Measurements from ENCODE around the gene ANO8. TPM values are rescaled to one million over a fixed set of nuclear protein-coding genes. Genes with fewer than 3 reads are reported as not detected.

The ANO8 gene
- total RNA-seq, 8 experiments from 2014 or later: 1.3 to 18.0 (median 10.8) TPM

- Histone ChIP-seq H3K27ac (no peak overlapping the region), H3K4me3 (no peak overlapping the region), H3K4me1 (replicated peaks in 1 of 2) (peaks cover 0 to 6% of the 10 kb centered on the region in 2 donors)
- 0 to 100% (median 84%) methylated on average over 1 to 3 of the region's 56 CpGs; no CpG with 5 or more reads in 6 of the 10 experiments for WGBS, 10 experiments
- in situ Hi-C loops (cut with MboI; ENCODE audit: low pct_unique_long_range_greater_than_20kb in 2 of 9, low sequenced_read_pairs in 9 of 9, unreplicated experiment in 9 of 9): no loop called here
- ATAC-seq (replicated peaks in 6 of 8): peak in 4 of 8 experiments; percentile 1 to 20 (median 9)
Observed at GRCh38 chr19:17323300-17323963, 11.2 kb downstream of the ANO8 start.

GRCh38 chr19:17322854-17323253, 11.8 kb downstream of the ANO8 start:
- peak in 2 of 8 experiments; percentile 6 to 19 for ATAC-seq (replicated peaks in 6 of 8)
- Histone ChIP-seq H3K4me3 (no peak overlapping the region), H3K27ac (no peak overlapping the region), H3K4me1 (replicated peaks in 1 of 2) (peaks cover 0 to under 1% of the 10 kb centered on the region in 2 donors)
- WGBS, 10 experiments: 20 to 100% (median 89%) methylated on average over 1 to 7 of the region's 10 CpGs; no CpG with 5 or more reads in 4 of the 10 experiments
- in situ Hi-C loops (cut with MboI; ENCODE audit: low pct_unique_long_range_greater_than_20kb in 2 of 9, low sequenced_read_pairs in 9 of 9, unreplicated experiment in 9 of 9): no loop called here

- ATAC-seq (replicated peaks in 6 of 8): peak in 4 of 8 experiments; percentile 8 to 13 (median 10)
- in situ Hi-C loops (cut with MboI; ENCODE audit: low pct_unique_long_range_greater_than_20kb in 2 of 9, low sequenced_read_pairs in 9 of 9, unreplicated experiment in 9 of 9): no loop called here
- Histone ChIP-seq H3K4me3 (no peak overlapping the region), H3K4me1 (replicated peaks in 1 of 2) (no peaks in the 10 kb centered on the region), H3K27ac (no peak overlapping the region)
- 86 to 100% (median 90%) methylated on average over 1 to 2 of the region's 19 CpGs; no CpG with 5 or more reads in 7 of the 10 experiments for WGBS, 10 experiments
Observed at GRCh38 chr19:17321655-17322489, 12.8 kb downstream of the ANO8 start.

- Histone ChIP-seq H3K27ac (no peak overlapping the region), H3K4me3 (no peak overlapping the region), H3K4me1 (replicated peaks in 1 of 2) (no peaks in the 10 kb centered on the region)
- ATAC-seq (replicated peaks in 6 of 8): peak in 2 of 8 experiments; percentile 1 to 5
- in situ Hi-C loops (cut with MboI; ENCODE audit: low pct_unique_long_range_greater_than_20kb in 2 of 9, low sequenced_read_pairs in 9 of 9, unreplicated experiment in 9 of 9): no loop called here
- WGBS, 10 experiments: no CpG with 5 or more reads among the region's 11 CpGs
Observed at GRCh38 chr19:17320435-17320834, 14.2 kb downstream of the ANO8 start.

- WGBS, 10 experiments: 85 to 96% methylated on average over 5 of the region's 40 CpGs; no CpG with 5 or more reads in 8 of the 10 experiments
- no peak for ATAC-seq (replicated peaks in 6 of 8)
- in situ Hi-C loops (cut with MboI; ENCODE audit: low pct_unique_long_range_greater_than_20kb in 2 of 9, low sequenced_read_pairs in 9 of 9, unreplicated experiment in 9 of 9): no loop called here
- Histone ChIP-seq H3K4me1 (replicated peaks in 1 of 2) (no peaks in the 10 kb centered on the region), H3K27ac (no peak overlapping the region), H3K4me3 (no peak overlapping the region)
Observed at GRCh38 chr19:17319473-17320238, 15.0 kb downstream of the ANO8 start.

- H3K27ac ChIP-seq: no peak overlapping the region
- no peak for ATAC-seq (replicated peaks in 6 of 8)
- H3K4me1 ChIP-seq (replicated peaks in 1 of 2): no peaks in the 10 kb centered on the region
- WGBS, 10 experiments: 70 to 83% methylated on average over 2 to 3 of the region's 6 CpGs; no CpG with 5 or more reads in 8 of the 10 experiments
- in situ Hi-C loops (cut with MboI; ENCODE audit: low pct_unique_long_range_greater_than_20kb in 2 of 9, low sequenced_read_pairs in 9 of 9, unreplicated experiment in 9 of 9): no loop called here
- no peak overlapping the region for H3K4me3 ChIP-seq
Observed at GRCh38 chr19:17318966-17319365, 15.7 kb downstream of the ANO8 start.

- in situ Hi-C loops (cut with MboI; ENCODE audit: low pct_unique_long_range_greater_than_20kb in 2 of 9, low sequenced_read_pairs in 9 of 9, unreplicated experiment in 9 of 9): no loop called here
- no peak overlapping the region for H3K27ac ChIP-seq
- no peak for ATAC-seq (replicated peaks in 6 of 8)
- H3K4me1 ChIP-seq (replicated peaks in 1 of 2): peaks cover 5 to 8% of the 10 kb centered on the region in 2 donors
- WGBS, 10 experiments: 95 to 100% (median 97%) methylated on average over 2 to 6 of the region's 19 CpGs; no CpG with 5 or more reads in 7 of the 10 experiments
- H3K4me3 ChIP-seq: no peak overlapping the region
Observed at GRCh38 chr19:17314007-17314593, 20.6 kb downstream of the ANO8 start.

- peaks cover 5 to 8% of the 10 kb centered on the region in 2 donors for H3K4me1 ChIP-seq (replicated peaks in 1 of 2)
- H3K4me3 ChIP-seq: no peak overlapping the region
- 40 to 100% (median 84%) methylated on average over 1 to 8 of the region's 20 CpGs; no CpG with 5 or more reads in 6 of the 10 experiments for WGBS, 10 experiments
- no peak overlapping the region for H3K27ac ChIP-seq
- in situ Hi-C loops (cut with MboI; ENCODE audit: low pct_unique_long_range_greater_than_20kb in 2 of 9, low sequenced_read_pairs in 9 of 9, unreplicated experiment in 9 of 9): no loop called here
- ATAC-seq (replicated peaks in 6 of 8): peak in 2 of 8 experiments; percentile 4 to 6
Observed at GRCh38 chr19:17312189-17313113, 22.2 kb downstream of the ANO8 start.

- ATAC-seq (replicated peaks in 6 of 8): peak in 2 of 8 experiments; percentile 39 to 40
- in situ Hi-C loops (cut with MboI; ENCODE audit: low pct_unique_long_range_greater_than_20kb in 2 of 9, low sequenced_read_pairs in 9 of 9, unreplicated experiment in 9 of 9): no loop called here
- Histone ChIP-seq H3K4me3 (no peak overlapping the region), H3K27ac (no peak overlapping the region), H3K4me1 (replicated peaks in 1 of 2) (peaks cover 5 to 8% of the 10 kb centered on the region in 2 donors)
- WGBS, 10 experiments: 50 to 100% (median 89%) methylated on average over 1 to 8 of the region's 11 CpGs; no CpG with 5 or more reads in 4 of the 10 experiments
Observed at GRCh38 chr19:17311455-17312188, 23.0 kb downstream of the ANO8 start.

- Histone ChIP-seq H3K4me1 (replicated peaks in 1 of 2) (peaks cover 5 to 8% of the 10 kb centered on the region in 2 donors), H3K4me3 (peak overlapping the region; percentile 65 to 92 (median 85)), H3K27ac (peak overlapping the region; percentile 64 to 82)
- in situ Hi-C loops (cut with MboI; ENCODE audit: low pct_unique_long_range_greater_than_20kb in 2 of 9, low sequenced_read_pairs in 9 of 9, unreplicated experiment in 9 of 9): no loop called here
- ATAC-seq (replicated peaks in 6 of 8): peak in 1 of 8 experiments; percentile 1
- WGBS, 10 experiments: 0 to 19% (median 0%) methylated on average over 2 to 6 of the region's 23 CpGs; no CpG with 5 or more reads in 3 of the 10 experiments
Observed at GRCh38 chr19:17309965-17310461, 24.6 kb downstream of the ANO8 start.

Measured in motor neuron (in vitro differentiated cells).